Spleen (tissue), 11 donors: Measurements from ENCODE around the gene PEX5. TPM values are rescaled to one million over a fixed set of nuclear protein-coding genes. Genes with fewer than 3 reads are reported as not detected.

ENCODE experiments used
- DNase-seq: peaks from one replicate; pipeline ENCODE4 v3.0.0-alpha.2; 2020
- H3K27ac ChIP-seq, 8 donors: fragments of 200-600 bp; sonication (generic) in 7 of 8; 1 replicate in 4 of 8; 2 replicates in 4 of 8; pipeline versions ENCODE4 v1.5.0 to v1.8.0; 2016 to 2021; ENCODE audit warnings: inconsistent platforms in 4 of 8, mild to moderate bottlenecking in 4 of 8, moderate library complexity in 1 of 8
- H3K27me3 ChIP-seq, 7 donors: fragments of 200-600 bp; sonication (generic) in 6 of 7; replicated peaks in 1 of 7; 1 replicate in 4 of 7; 2 replicates in 3 of 7; pipeline versions ENCODE4 v1.5.0 to v1.8.0; 2016 to 2021; ENCODE audit warnings: inconsistent platforms in 3 of 7, mild to moderate bottlenecking in 1 of 7
- H3K36me3 ChIP-seq, 6 donors: fragments of 200-600 bp; sonication (generic) in 5 of 6; 1 replicate in 4 of 6; 2 replicates in 2 of 6; pipeline versions ENCODE4 v1.5.0 to v1.8.0; 2016 to 2021; ENCODE audit warnings: inconsistent platforms in 2 of 6
- H3K4me1 ChIP-seq, 6 donors: fragments of 200-600 bp; sonication (generic) in 5 of 6; 1 replicate in 3 of 6; 2 replicates in 3 of 6; pipeline versions ENCODE4 v1.5.0 to v1.8.0; 2016 to 2021; ENCODE audit warnings: inconsistent platforms in 3 of 6
- H3K4me3 ChIP-seq, 8 donors: fragments of 200-600 bp; sonication (generic) in 7 of 8; 1 replicate in 4 of 8; 2 replicates in 4 of 8; pipeline versions ENCODE4 v1.5.0 to v1.8.0; 2016 to 2021; ENCODE audit warnings: inconsistent platforms in 4 of 8, mild to moderate bottlenecking in 4 of 8, moderate library complexity in 2 of 8
- H3K9me3 ChIP-seq, 8 donors: fragments of 200-600 bp; sonication (generic) in 7 of 8; 1 replicate in 4 of 8; 2 replicates in 4 of 8; pipeline versions ENCODE4 v1.5.0 to v1.8.0; 2016 to 2021; ENCODE audit warnings: inconsistent platforms in 4 of 8
- CTCF ChIP-seq, 11 experiments: fragments of 200-600 bp in 7 of 11; fragments of 450-650 bp in 4 of 11; sonication (generic) in 4 of 11; IDR thresholded peaks in 8 of 11; conservative IDR thresholded peaks in 3 of 11; 1 replicate in 7 of 11; 2 replicates in 4 of 11; pipeline versions ENCODE4 v1.4.0 to v1.8.0; 2016 to 2021; ENCODE audit warnings: antibody characterized with exemption in 11 of 11, inconsistent platforms in 4 of 11, mild to moderate bottlenecking in 1 of 11
- POLR2A ChIP-seq, 3 donors: fragments of 450-650 bp; IDR thresholded peaks; one replicate each; pipeline ENCODE4 v1.5.1; 2017; ENCODE audit warnings: antibody characterized with exemption in 3 of 3, mild to moderate bottlenecking in 1 of 3
- POLR2AphosphoS5 ChIP-seq, 3 donors: sonication (generic); formaldehyde crosslinking; IDR thresholded peaks; one replicate each; pipeline ENCODE4 v1.5.1; 2017; ENCODE audit warnings: antibody characterized with exemption in 3 of 3
- WGBS, 5 donors: extraction: QIAGEN DNeasy Blood & Tissue Kit in 3 of 5; methylation state at CpG; one replicate each; pipeline versions ENCODE4 v1.1.5 to v1.1.7; 2013 to 2018; 5-methylcytosine and 5-hydroxymethylcytosine counted together
- intact Hi-C: fragments of 100-400 bp; cut with DNase I; formaldehyde crosslinking; loops from one replicate; pipeline ENCODE4 v1.15.0; 2023; ENCODE audit warnings: low total_unique reads
- polyA plus RNA-seq, 3 donors: library from polyadenylated mRNA; stranded (reverse); fragments of 200-250 nt; gene quantifications; one replicate each; pipeline ENCODE4 v1.2.1, GENCODE V29; 2013
- total RNA-seq, 7 donors: library from RNA; depleted of rRNA in 3 of 7; stranded (reverse); fragments of >200 nt in 3 of 7; fragmentation: NEBNext Ultra II Directional in 4 of 7; extraction: Animal tissue kit (Norgen Biotek cat#: 25700) in 4 of 7; gene quantifications; one replicate each; pipeline versions ENCODE4 v1.1.0 to v1.2.1, GENCODE V29; 2016 to 2021
- donor health status: healthy with polysubstance abuse.
- donor health status: DM: no; HTN: no; CAD: no; lungs with moderate emphysema.
- donor health status: DM: no; HTN: no; CAD: no.
- donor health status: Bipolar disorder and iron deficiency.
- donor health status: healthy.
- donor health status: DM: no; HTN: no; CAD: no.
- donor health status: DM: yes; HTN: yes; CAD: no.

PEX5 gene
- total and polyA plus RNA-seq, 10 donors, result 13.4 to 35.8 (median 22.2) TPM

- peaks cover 0 to 100% (median 83%) of the 10 kb centered on the region in 6 donors for H3K36me3 ChIP-seq
These were observed 36.7 kb upstream of the PEX5 start for GRCh38 chr12:7152818-7153217.

DNA sequence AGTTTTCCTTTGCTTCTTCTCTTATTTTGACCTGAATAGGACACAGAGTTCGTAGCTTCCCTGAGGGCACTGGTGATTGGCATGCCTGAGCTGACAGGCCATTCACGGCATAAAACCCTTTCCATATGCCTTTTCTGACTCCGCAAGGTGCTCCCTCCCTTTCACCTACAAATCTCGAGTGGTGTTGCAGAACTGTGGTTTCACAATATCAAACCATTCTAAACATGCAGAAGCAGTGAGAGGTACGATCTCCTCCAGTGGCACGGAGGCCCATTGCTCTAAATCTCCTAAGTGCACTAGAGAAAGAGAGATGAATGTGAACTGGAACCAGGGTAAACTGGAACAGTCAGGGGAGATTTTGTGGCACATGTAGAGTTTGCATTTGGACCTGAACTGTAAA, 35.4 kb upstream of the PEX5 start:
- TF ChIP-seq POLR2AphosphoS5 (IDR thresholded peaks at IDR 0.05) (no peak), POLR2A (IDR thresholded peaks at IDR 0.05) (no peak), CTCF (IDR thresholded peaks at IDR 0.05 in 8 of 11, conservative IDR thresholded peaks at IDR 0.05 in 3 of 11) (no peak)
- intact Hi-C loops, result no loop called here
- WGBS, 5 donors, result 86 to 95% (median 90%) methylated on average over 6 of the region's 6 CpGs
- H3K4me3 ChIP-seq, result no peak overlapping the region
- H3K4me1 ChIP-seq, result peaks cover 0 to 9% (median 0%) of the 10 kb centered on the region in 6 donors
- DNase-seq, result no peak
- H3K36me3 ChIP-seq, result peaks cover 0 to 100% (median 80%) of the 10 kb centered on the region in 6 donors
- no peaks in the 10 kb centered on the region for H3K9me3 ChIP-seq
- H3K27me3 ChIP-seq, result no peaks in the 10 kb centered on the region
- H3K27ac ChIP-seq, result no peak overlapping the region

More at GRCh38 chr12:7152818-7153217, 36.7 kb upstream of the PEX5 start:
- Histone ChIP-seq H3K4me1 (peaks cover 0 to 9% (median 0%) of the 10 kb centered on the region in 6 donors), H3K4me3 (no peak overlapping the region), H3K27ac (no peak overlapping the region), H3K9me3 (no peaks in the 10 kb centered on the region), H3K27me3 (no peaks in the 10 kb centered on the region)
- 82 to 89% (median 87%) methylated on average over 4 of the region's 4 CpGs for WGBS, 5 donors
- intact Hi-C loops, result no loop called here
- DNase-seq, result no peak
- TF ChIP-seq CTCF (IDR thresholded peaks at IDR 0.05 in 8 of 11, conservative IDR thresholded peaks at IDR 0.05 in 3 of 11) (no peak), POLR2A (IDR thresholded peaks at IDR 0.05) (no peak), POLR2AphosphoS5 (IDR thresholded peaks at IDR 0.05) (no peak)

- WGBS, 5 donors, result 87 to 94% (median 89%) methylated on average over 12 of the region's 12 CpGs
- Histone ChIP-seq H3K4me1 (peaks cover 0 to 8% (median 0%) of the 10 kb centered on the region in 6 donors), H3K4me3 (no peak overlapping the region), H3K36me3 (peaks cover 0 to 94% (median 70%) of the 10 kb centered on the region in 6 donors), H3K27me3 (no peaks in the 10 kb centered on the region), H3K9me3 (no peaks in the 10 kb centered on the region), H3K27ac (no peak overlapping the region)
- TF ChIP-seq CTCF (IDR thresholded peaks at IDR 0.05 in 8 of 11, conservative IDR thresholded peaks at IDR 0.05 in 3 of 11), result no peak
- no peak for DNase-seq
- intact Hi-C loops, result no loop called here
These were observed 34.5 kb upstream of the PEX5 start for GRCh38 chr12:7154901-7155470.

GRCh38 chr12:7155471-7156034, 33.9 kb upstream of the PEX5 start:
- H3K4me3 ChIP-seq, result no peak overlapping the region
- H3K9me3 ChIP-seq, result no peaks in the 10 kb centered on the region
- intact Hi-C loops, result no loop called here
- DNase-seq, result peak; percentile 53
- 79 to 94% (median 90%) methylated on average over 6 to 8 of the region's 8 CpGs for WGBS, 5 donors
- no peaks in the 10 kb centered on the region for H3K27me3 ChIP-seq
- no peak overlapping the region for H3K27ac ChIP-seq
- TF ChIP-seq POLR2AphosphoS5 (IDR thresholded peaks at IDR 0.05) (peak in 1 of 3 donors; percentile 24), CTCF (IDR thresholded peaks at IDR 0.05 in 8 of 11, conservative IDR thresholded peaks at IDR 0.05 in 3 of 11) (no peak), POLR2A (IDR thresholded peaks at IDR 0.05) (no peak)
- peaks cover 0 to 88% (median 64%) of the 10 kb centered on the region in 6 donors for H3K36me3 ChIP-seq
- H3K4me1 ChIP-seq, result peaks cover 0 to 2% (median 0%) of the 10 kb centered on the region in 6 donors
